K562 (cell line): Measurements from ENCODE around the gene LPXN. TPM values are rescaled to one million over a fixed set of nuclear protein-coding genes. Genes with fewer than 3 reads are reported as not detected.
A peak's percentile ranks its signal among the peaks of the same experiment; 100 is the strongest.

ENCODE experiments used
- CC2D1A ChIP-seq: fragments of 450-650 bp; IDR thresholded peaks from 2 replicates; pipeline ENCODE4 v1.6.1; 2017; ENCODE audit warnings: mild to moderate bottlenecking
- polyA plus RNA-seq, 8 experiments: library from polyadenylated mRNA; depleted of rRNA in 4 of 8; stranded (reverse) in 5 of 8; unstranded in 3 of 8; fragments of >200 nt; fragmentation: Nextera tagmentation in 2 of 8; fragmentation: Illumina TruSeq in 1 of 8; extraction: Ambion mirVana in 2 of 8; extraction: Trizol in 1 of 8; gene quantifications; 2 replicates each; pipeline versions ENCODE4 v1.2.1 to v1.2.3, GENCODE V29; 2011 to 2014; ENCODE audit warnings: inconsistent platforms in 1 of 8, missing spikeins in 1 of 8
- total RNA-seq, 7 experiments: library from RNA; depleted of rRNA in 6 of 7; stranded (reverse); fragments of >200 nt in 6 of 7; fragmentation: Illumina TruSeq in 2 of 7; extraction: Trizol in 2 of 7; gene quantifications; 2 replicates each; pipeline versions ENCODE4 v1.2.1 to v1.2.3, GENCODE V29; 2011 to 2021; ENCODE audit warnings: low replicate concordance in 1 of 7
- TF ChIP-seq, protein P1 (sequence below), 3 experiments: IDR thresholded peaks in 2 of 3; conservative IDR thresholded peaks in 1 of 3; 2 replicates each; pipeline ENCODE4 v1.5.1; 2011 to 2012; ENCODE audit warnings: low read length in 3 of 3, mild to moderate bottlenecking in 3 of 3, control low read depth in 2 of 3, improper control_type of control experiment in 1 of 3, inconsistent platforms in 1 of 3, low read depth in 1 of 3, mixed read lengths in 1 of 3, moderate library complexity in 1 of 3; ENCODE audit not compliant: insufficient read depth in 2 of 3
- TF ChIP-seq, protein P2 (sequence below), 2 experiments: fragments of 450-650 bp in 1 of 2; sonication (generic) in 1 of 2; formaldehyde crosslinking in 1 of 2; IDR thresholded peaks; 2 replicates each; pipeline versions ENCODE4 v1.7.1 to v1.9.0; 2016 to 2022; ENCODE audit warnings: inconsistent platforms in 1 of 2, mild to moderate bottlenecking in 1 of 2, missing genetic modification reagents in 1 of 2

LPXN gene
- total and polyA plus RNA-seq, 9 of the 15 experiments (the other 6 are each of a cell fraction or from before 2014, with no cell fraction given) = 0.73 to 3.1 (median 2.0) TPM

DNA sequence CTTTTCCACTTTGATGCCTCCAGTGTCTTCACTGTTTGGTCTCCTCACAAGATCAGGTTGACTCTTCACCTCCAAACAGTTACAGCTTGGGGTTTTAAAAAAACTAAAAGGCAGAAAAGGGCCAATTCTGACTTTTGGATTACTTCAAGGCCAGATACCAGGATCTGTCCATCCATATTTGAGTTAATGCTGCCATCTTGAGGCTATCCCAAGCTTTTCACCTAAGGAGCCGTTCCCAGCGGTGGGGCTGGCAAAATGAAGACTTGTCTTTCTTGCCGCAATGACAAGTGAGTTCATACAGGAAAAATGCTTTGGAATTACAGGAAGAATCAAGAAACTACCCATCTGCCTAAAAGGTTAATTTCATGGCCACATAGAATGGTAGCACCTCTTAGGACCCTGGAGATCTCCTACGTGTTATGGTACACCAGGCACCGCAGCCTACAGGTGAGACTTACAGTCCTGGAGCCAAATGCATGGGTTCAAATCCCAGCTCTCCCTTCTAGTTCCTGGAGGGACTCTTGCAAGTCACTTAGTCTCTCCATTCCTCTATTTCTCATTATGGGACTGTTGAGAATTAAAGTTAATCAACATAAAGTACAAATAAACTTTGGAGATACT, 61.8 kb downstream of the LPXN start (continued):
- TF ChIP-seq, protein P1, sequence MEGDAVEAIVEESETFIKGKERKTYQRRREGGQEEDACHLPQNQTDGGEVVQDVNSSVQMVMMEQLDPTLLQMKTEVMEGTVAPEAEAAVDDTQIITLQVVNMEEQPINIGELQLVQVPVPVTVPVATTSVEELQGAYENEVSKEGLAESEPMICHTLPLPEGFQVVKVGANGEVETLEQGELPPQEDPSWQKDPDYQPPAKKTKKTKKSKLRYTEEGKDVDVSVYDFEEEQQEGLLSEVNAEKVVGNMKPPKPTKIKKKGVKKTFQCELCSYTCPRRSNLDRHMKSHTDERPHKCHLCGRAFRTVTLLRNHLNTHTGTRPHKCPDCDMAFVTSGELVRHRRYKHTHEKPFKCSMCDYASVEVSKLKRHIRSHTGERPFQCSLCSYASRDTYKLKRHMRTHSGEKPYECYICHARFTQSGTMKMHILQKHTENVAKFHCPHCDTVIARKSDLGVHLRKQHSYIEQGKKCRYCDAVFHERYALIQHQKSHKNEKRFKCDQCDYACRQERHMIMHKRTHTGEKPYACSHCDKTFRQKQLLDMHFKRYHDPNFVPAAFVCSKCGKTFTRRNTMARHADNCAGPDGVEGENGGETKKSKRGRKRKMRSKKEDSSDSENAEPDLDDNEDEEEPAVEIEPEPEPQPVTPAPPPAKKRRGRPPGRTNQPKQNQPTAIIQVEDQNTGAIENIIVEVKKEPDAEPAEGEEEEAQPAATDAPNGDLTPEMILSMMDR (IDR thresholded peaks at IDR 0.05 in 2 of 3, conservative IDR thresholded peaks at IDR 0.05 in 1 of 3; ENCODE audit: insufficient read depth in 2 of 3, low read depth in 1 of 3, low read length in 3 of 3) = peak; percentile 54 to 80 (median 74); a peak in 5 of 6 replicates
- 0 out of 2 replicates have a peak, but pooled peaks have one; percentile 15 for TF ChIP-seq CC2D1A
- TF ChIP-seq, protein P2, sequence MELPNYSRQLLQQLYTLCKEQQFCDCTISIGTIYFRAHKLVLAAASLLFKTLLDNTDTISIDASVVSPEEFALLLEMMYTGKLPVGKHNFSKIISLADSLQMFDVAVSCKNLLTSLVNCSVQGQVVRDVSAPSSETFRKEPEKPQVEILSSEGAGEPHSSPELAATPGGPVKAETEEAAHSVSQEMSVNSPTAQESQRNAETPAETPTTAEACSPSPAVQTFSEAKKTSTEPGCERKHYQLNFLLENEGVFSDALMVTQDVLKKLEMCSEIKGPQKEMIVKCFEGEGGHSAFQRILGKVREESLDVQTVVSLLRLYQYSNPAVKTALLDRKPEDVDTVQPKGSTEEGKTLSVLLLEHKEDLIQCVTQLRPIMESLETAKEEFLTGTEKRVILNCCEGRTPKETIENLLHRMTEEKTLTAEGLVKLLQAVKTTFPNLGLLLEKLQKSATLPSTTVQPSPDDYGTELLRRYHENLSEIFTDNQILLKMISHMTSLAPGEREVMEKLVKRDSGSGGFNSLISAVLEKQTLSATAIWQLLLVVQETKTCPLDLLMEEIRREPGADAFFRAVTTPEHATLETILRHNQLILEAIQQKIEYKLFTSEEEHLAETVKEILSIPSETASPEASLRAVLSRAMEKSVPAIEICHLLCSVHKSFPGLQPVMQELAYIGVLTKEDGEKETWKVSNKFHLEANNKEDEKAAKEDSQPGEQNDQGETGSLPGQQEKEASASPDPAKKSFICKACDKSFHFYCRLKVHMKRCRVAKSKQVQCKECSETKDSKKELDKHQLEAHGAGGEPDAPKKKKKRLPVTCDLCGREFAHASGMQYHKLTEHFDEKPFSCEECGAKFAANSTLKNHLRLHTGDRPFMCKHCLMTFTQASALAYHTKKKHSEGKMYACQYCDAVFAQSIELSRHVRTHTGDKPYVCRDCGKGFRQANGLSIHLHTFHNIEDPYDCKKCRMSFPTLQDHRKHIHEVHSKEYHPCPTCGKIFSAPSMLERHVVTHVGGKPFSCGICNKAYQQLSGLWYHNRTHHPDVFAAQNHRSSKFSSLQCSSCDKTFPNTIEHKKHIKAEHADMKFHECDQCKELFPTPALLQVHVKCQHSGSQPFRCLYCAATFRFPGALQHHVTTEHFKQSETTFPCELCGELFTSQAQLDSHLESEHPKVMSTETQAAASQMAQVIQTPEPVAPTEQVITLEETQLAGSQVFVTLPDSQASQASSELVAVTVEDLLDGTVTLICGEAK (IDR thresholded peaks at IDR 0.05) = no peak
- TF ChIP-seq, protein P2 (CRISPR knock-in tag; IDR thresholded peaks at IDR 0.05) = no peak
- TF ChIP-seq, all 486 proteins: peak for 6
